G401 (cell line): ENCODE measurements around the gene DCDC2C. TPM values are rescaled to one million over a fixed set of nuclear protein-coding genes. Genes with fewer than 3 reads are reported as not detected.
"Not testable (repeated sequence)": the region's sequence is repeated elsewhere in the genome, so short reads cannot be mapped to it uniquely, and the experiment has no call there.

Experiments used
- DNase-seq: peaks from one replicate; pipeline ENCODE4 v3.0.0-alpha.2; 2015; ENCODE audit warnings: low spot score
- in situ Hi-C: cut with HindIII; loops from 2 replicates; pipeline ENCODE4 v1.10.0; 2016; ENCODE audit warnings: low sequenced_read_pairs, mixed read lengths
- total RNA-seq: library from RNA; depleted of rRNA; stranded (reverse); fragments of >200 nt; shearing (Covaris generic); gene quantifications from 2 replicates; pipeline ENCODE4 v1.2.3, GENCODE V29; 2014

Gene DCDC2C
- total RNA-seq, 1 experiment from 2014 or later, result not detected

DNA sequence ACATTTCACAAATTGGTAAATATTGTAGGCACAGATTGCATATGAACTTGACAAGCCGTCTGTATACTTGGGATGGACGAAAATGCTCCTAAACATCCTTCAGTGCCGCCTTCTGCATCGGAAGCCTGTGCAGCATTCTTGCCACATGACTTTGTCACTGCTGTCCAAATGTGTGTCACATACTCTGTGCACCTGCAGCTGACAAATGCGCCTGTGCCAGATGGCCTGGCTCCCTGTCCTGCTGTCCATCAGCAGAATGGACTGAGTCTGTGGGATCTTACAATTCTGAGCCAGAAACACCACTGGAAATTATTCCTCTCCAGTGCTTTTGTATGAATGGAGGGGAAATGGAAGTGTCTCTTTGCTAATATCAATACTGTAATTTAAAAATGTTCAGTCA, 89.9 kb downstream of the DCDC2C start:
- peak; percentile 4 for DNase-seq
- in situ Hi-C loops, result no loop called here

GRCh38 chr2:3801506-3801905, 98.1 kb downstream of the DCDC2C start:
- in situ Hi-C loops, result no loop called here
- no peak for DNase-seq

DNA sequence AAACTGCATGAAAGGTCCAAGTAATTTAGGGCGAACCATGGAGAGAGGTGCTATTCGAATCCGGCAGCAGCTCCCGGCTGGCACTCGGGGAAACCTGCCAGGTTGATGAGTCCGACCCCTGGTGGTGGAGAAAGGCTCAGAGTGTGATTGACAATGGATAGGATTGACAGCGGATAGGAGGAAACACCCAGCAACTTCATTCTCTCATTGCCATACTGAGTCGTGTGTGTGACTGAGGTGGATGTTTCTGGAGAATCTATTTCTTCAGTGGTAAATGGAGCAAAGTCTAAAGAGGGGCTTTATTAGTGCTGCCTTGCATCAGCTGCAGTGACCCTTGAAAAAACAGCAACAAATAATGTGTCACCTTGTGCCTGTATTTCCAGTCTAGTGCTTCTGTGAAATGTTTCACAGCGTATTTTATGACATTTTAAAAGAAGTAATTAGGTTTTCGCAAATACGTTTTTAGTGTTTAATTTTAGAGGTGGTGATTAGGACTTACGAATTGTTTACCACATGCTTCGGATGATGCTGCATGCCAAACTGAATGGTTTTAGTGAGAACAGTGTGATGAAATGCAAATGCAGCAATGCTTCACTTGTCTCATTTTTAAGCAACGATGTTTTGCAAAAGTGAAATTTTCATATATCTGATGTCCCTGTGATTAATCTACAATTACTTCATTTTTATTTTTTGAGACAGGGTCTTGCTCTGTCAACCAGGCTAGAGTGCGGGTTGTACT, 102.0 kb downstream of the DCDC2C start:
- DNase-seq, result no peak
- in situ Hi-C loops, result no loop called here

DNA sequence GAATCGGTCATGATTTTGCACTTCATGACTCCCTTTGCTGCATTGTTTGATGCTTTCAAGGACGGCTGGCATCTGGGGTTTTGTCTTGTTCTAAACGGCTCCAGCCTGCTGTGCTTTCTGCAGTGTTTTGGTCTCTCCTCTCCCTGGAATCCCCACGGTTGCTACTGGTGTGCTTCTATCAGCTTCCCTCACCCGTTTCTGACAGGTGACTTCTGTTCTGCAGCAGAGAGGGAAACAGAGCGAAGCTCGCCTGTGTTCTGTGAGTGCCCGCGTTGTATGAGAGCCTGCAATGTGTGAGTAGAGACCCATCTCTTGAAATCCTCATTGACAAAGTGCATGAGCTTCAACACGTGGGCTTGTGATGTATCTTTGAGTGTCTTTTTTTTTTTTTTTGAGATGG, 102.8 kb downstream of the DCDC2C start:
- in situ Hi-C loops, result no loop called here

GRCh38 chr2:3806730-3807129, 103.4 kb downstream of the DCDC2C start:
- no peak for DNase-seq
- in situ Hi-C loops, result no loop called here

More for the DNA sequence above, 102.8 kb downstream of the DCDC2C start:
- no peak for DNase-seq

- in situ Hi-C loops, result no loop called here
- DNase-seq, result no peak
These were observed 104.5 kb downstream of the DCDC2C start for GRCh38 chr2:3807853-3808252.

DNA sequence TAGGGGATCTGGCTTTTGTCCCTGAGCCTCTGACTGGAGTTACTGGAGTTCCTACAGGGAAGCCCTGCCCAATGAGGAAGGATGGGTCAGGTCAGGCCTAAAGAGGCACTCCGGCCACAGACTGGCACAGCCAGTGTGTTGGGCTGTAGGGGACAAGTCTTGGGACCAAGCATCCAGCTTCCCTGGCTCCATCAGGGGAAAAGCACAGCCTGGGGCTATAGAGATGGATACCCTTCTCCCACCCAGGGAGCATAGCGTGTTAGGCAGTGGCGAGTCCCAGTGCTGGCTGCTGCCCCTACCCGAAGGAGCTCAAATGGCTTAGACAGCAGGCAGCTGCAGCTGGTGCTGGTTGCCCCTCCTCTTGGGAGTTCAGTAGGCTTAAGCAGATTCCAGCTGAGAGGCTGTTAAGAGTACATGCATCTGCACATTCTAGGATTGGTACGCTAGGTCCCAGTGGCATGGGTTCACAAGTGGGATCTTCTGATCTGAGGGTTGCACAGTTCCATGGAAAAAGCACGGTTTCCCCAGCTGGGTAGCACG, 111.4 kb downstream of the DCDC2C start:
- in situ Hi-C loops, result no loop called here

DNA sequence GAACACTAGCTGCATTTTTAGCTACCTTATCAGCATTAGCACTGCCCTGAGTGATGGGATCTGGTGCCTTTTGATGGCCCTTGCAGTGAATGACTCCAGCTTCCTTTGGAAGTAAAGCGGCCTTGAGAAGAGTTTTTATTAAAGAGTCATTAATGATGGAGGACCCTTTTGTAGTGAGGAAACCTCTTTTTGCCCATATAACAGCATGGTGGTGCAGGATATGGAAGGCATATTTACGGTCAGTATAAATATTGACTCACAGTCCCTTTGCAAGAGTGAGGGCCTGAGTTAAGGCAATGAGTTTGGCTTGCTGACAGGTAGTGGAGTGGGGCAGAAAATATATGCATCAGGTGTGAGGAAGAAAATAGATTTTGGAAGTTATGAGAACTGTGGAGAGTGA, 113.8 kb downstream of the DCDC2C start:
- in situ Hi-C loops, DNase-seq: not testable (repeated sequence)

More for the DNA sequence above, 111.4 kb downstream of the DCDC2C start:
- DNase-seq, result no peak

- no peak for DNase-seq
- in situ Hi-C loops, result no loop called here
These were observed 120.4 kb downstream of the DCDC2C start for GRCh38 chr2:3823748-3824147.

GRCh38 chr2:3827673-3828575, 124.5 kb downstream of the DCDC2C start:
- peak; percentile 15 for DNase-seq
- in situ Hi-C loops, result no loop called here

DNA sequence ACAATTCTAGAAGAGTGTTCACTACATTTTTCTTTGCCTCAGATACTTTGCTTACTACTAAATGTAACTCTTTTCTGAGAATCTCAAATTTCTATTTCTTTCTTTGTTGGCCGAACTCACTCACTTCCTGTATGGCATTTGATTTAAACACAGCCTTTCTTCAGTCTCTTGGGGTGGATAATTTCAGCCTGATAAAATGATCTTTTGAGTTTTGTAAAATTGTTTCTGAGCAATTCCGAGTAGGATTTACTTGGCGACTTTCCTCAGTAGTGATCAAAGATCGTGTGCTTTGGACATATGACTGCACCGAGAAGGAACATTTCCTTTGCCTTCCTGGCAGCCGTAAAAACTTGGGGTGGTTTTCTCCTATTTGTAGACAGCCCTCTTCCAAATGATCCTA, 127.4 kb downstream of the DCDC2C start:
- no peak for DNase-seq
- in situ Hi-C loops, result no loop called here

GRCh38 chr2:3837086-3837485, 133.7 kb downstream of the DCDC2C start:
- no peak for DNase-seq
- in situ Hi-C loops, result no loop called here

GRCh38 chr2:3838348-3838747, 135.0 kb downstream of the DCDC2C start:
- no peak for DNase-seq
- in situ Hi-C loops, result no loop called here

GRCh38 chr2:3839476-3839875, 136.1 kb downstream of the DCDC2C start:
- DNase-seq, result no peak
- in situ Hi-C loops, result no loop called here

- in situ Hi-C loops, result no loop called here
- DNase-seq, result no peak
These were observed 137.3 kb downstream of the DCDC2C start for GRCh38 chr2:3840611-3841155.

DNA sequence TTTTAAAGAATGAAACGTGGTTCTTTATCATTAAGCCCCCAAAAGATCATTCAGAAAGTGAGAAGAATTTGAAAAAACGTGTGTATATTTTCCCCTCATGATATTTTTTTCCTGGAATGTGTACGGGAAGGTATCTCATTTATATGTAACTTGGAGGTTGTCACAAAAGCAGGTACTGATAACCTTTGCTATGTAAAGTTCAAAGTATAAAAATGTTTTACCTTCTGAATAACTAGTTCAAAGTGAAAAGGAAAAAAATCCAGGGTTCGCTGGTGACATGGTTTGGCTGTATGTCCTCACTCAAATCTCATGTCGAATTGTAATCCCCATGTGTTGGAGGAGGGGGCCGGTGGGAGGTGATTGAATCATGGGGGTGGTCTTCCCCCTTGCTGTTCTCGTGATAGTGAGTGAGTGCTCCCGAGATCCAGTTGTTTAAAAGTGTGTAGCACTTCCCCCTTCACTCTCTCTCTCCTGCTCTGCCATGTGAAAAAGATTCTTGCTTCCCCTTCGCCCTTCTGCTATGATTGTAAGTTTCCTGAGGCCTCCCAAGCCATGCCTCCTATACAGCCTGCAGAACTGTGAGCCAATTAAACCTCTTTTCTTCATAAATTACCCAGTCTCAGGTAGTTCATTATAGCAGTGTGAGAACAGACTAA, 144.2 kb downstream of the DCDC2C start:
- in situ Hi-C loops, result no loop called here
- no peak for DNase-seq

GRCh38 chr2:3848776-3849175, 145.4 kb downstream of the DCDC2C start:
- DNase-seq, result no peak
- in situ Hi-C loops, result no loop called here

DNA sequence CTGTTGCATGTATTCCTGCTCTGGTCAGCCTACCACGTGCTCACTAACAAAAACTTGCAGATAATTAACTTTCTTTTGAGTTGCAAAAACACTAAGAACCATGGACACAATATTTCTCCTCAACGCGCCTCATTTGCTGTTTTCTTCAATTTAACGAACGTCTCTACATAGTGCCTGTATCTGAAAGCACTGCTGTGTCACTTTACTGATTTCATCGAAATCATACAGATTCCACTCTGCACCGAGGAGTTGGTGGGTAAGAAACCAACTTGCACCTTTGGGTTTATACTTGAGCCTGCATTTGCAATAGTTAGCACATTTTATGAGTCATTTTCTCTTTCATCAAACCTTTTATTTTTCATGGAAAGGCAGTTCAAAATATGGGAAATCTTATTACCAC, 145.8 kb downstream of the DCDC2C start:
- in situ Hi-C loops, result no loop called here

GRCh38 chr2:3857576-3857975, 154.2 kb downstream of the DCDC2C start:
- no peak for DNase-seq
- in situ Hi-C loops, result no loop called here

More for the DNA sequence above, 145.8 kb downstream of the DCDC2C start:
- no peak for DNase-seq
